AG04449 (cell line): ENCODE measurements around the gene CACTIN.

Source experiments
- CTCF ChIA-PET: fragments of 350-600 bp; formaldehyde crosslinking; extraction: SDS; loops from one replicate; lab custom pipeline; 2021; ENCODE audit warnings: antibody characterized with exemption; lab: Yijun Ruan, JAX
- POLR2A ChIA-PET: fragments of 400-600, 350-600 bp; formaldehyde crosslinking; extraction: SDS; loops from one replicate; lab custom pipeline; 2020; ENCODE audit warnings: antibody characterized with exemption, inconsistent platforms; lab: Yijun Ruan, JAX
- DNase-seq: peaks from one replicate; pipeline ENCODE4 v3.0.0-alpha.2; 2010; ENCODE audit warnings: low read depth, low spot score
- H3K4me3 ChIP-seq: 2 replicates; pipeline ENCODE4 v1.5.1; 2011; ENCODE audit warnings: low read depth, mild to moderate bottlenecking, control low read depth, low read length
- TF ChIP-seq, protein P1 (sequence below): IDR thresholded peaks from one replicate; pipeline ENCODE4 v1.5.1; 2011; ENCODE audit warnings: mild to moderate bottlenecking, moderate library complexity, low read length, control low read depth, inconsistent platforms; ENCODE audit not compliant: insufficient read depth; ENCODE audit errors: missing control alignments

CACTIN gene

DNA sequence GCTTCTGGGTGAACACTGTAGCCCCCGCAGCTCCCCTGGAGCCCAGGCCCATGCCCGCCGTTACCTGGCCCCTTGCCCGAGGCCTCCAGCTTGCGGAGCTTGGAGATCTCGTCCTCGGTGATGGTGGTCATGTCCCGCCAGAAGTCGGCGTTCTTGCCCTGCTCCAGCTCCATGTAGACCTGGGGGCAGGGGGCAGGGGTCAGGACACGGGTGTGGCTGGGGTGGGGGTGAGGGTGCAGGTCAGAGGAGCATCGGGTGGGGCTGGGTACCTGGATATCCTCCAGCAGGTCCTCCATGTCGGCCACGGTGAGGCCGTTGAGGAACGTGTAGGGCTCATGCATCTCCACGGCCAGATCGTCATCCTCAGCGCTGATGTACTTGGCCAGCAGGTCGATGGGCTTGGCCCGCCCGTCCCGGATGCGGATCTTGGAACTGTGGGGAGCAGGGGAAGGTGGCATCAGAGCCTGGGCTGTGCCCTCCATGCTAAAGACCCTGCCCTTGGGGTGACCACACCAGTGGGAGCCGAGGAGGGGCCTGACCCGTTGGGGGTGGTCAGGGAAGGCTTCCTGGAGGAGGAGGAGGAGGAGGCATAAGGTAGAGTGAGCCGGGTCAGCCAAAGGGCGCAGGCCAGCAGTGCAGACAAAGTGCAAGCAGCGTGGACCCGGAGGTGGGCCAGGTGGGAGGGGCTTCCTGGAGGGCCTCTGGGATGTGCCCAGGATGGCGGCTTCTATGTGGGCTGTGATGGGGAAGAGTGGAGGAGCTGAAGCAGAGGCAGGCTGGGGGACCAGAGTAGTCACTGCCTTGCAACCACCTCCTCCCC is 7.6 kb downstream of the CACTIN start:
- no peak overlapping the region for H3K4me3 ChIP-seq
- no peak for DNase-seq
- ChIA-PET CTCF (interaction anchor here (0.8 to 7.1 kb wide), 11 partner anchors 9 to 112 kb away, joined by 3 to 54 read pairs (median 3); partner anchors contain the start of genes GIPC3 and TEKTIP1), POLR2A (no interaction called here)
- TF ChIP-seq, protein P1, sequence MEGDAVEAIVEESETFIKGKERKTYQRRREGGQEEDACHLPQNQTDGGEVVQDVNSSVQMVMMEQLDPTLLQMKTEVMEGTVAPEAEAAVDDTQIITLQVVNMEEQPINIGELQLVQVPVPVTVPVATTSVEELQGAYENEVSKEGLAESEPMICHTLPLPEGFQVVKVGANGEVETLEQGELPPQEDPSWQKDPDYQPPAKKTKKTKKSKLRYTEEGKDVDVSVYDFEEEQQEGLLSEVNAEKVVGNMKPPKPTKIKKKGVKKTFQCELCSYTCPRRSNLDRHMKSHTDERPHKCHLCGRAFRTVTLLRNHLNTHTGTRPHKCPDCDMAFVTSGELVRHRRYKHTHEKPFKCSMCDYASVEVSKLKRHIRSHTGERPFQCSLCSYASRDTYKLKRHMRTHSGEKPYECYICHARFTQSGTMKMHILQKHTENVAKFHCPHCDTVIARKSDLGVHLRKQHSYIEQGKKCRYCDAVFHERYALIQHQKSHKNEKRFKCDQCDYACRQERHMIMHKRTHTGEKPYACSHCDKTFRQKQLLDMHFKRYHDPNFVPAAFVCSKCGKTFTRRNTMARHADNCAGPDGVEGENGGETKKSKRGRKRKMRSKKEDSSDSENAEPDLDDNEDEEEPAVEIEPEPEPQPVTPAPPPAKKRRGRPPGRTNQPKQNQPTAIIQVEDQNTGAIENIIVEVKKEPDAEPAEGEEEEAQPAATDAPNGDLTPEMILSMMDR = no peak

DNA sequence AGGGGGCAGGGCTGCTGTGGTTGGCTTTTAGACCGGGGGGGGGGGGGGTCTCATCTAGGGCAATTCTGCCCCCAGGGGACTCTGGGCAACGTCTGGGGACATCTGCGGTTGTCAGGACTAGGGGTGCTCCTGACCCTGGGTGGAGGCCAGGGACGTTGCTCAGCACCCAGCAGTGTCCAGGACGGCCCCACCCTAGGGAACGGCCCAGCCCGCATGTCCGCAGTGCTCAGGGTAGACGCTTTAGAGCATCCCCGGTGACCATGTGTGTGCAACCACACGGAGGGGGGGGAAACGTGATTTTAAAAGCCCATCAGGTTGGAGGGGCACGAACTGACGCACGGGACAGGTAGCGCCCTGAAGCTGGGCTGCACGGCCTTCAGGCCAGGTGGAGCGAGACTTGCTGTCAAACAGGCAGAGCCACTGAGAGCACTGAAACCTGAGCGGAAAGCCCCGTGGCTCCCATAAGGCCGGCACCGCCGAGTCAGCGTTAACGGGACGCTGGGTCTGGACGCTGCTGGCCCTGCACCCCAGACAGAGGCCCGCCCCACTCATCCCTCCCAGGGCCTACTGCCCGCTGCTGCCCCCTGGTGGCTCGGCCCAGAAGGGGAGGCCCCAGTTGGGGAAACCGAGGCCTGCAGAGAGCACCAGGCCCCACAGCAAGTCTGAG is 8.3 kb downstream of the CACTIN start:
- TF ChIP-seq, protein P1 = peak; percentile 90
- no peak for DNase-seq
- ChIA-PET POLR2A (no interaction called here), CTCF (interaction anchor here (0.8 to 7.1 kb wide), 11 partner anchors 9 to 112 kb away, joined by 3 to 54 read pairs (median 3); partner anchors contain the start of genes GIPC3 and TEKTIP1)
- H3K4me3 ChIP-seq = no peak overlapping the region

GRCh38 chr19:3617463-3617862 is 9.1 kb downstream of the CACTIN start:
- TF ChIP-seq, protein P1 = no peak
- ChIA-PET POLR2A (no interaction called here), CTCF (interaction anchor here (1.0 to 7.1 kb wide), 6 partner anchors 8 to 72 kb away, joined by 3 to 54 read pairs (median 5); partner anchors contain the start of gene GIPC3)
- H3K4me3 ChIP-seq = no peak overlapping the region
- DNase-seq = no peak

GRCh38 chr19:3615524-3616135 is 11.0 kb downstream of the CACTIN start:
- CTCF ChIA-PET = interaction anchor here (1.1 to 7.1 kb wide), 3 partner anchors 7 to 70 kb away, joined by 3 to 54 read pairs (median 37); no protein-coding TSS in a partner anchor
- no peak for DNase-seq

DNA sequence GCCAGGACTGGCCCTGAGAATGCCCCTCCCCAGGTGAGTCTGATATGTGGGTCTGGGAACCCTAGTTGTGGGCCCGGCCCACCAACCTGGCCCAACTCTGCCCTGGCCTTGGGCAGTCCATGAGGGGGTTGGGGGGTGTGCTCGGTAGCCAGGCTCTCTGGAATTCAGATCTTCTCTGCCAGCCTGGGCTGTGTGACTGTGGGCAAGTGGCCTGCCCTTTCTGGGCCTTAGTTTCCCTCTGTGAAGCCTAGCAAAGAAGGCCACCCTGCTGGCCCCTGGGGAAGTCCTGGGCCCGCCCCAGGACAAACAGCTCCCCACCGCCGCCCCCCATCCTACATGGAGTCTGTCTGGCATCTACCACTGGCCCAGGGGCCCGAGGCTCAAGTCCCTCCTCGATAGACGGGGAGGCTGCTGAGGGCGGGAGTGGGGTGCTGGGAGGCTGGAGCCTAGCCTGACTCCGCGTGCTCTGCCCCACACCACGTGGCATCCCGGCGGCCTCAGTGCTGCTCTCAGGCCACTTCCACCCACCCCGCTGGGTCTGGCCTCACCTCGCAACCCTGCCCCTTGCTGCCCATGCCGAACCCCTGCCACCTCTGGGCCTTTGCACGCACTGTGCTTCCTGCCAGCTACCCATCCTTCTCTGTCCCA is 11.6 kb downstream of the CACTIN start:
- DNase-seq = no peak
- ChIA-PET CTCF (no interaction called here), POLR2A (no interaction called here)
- TF ChIP-seq, protein P1 = no peak
- H3K4me3 ChIP-seq = no peak overlapping the region

More at GRCh38 chr19:3615524-3616135, 11.0 kb downstream of the CACTIN start:
- POLR2A ChIA-PET = interaction anchor here (0.6 kb wide), 1 partner anchor 22 kb away, joined by 3 read pairs; no protein-coding TSS in a partner anchor
- no peak overlapping the region for H3K4me3 ChIP-seq
- TF ChIP-seq, protein P1 = no peak
